ENCODE data around the gene PRDM8.

The PRDM8 gene

GRCh38 chr4:80219301-80220025, 22.2 kb downstream of the PRDM8 start:
- Histone ChIP-seq H4K20me1 (ENCODE audit: control insufficient read depth, insufficient read depth, low read depth, low read length) (0 out of 2 replicates have a peak, but pooled peaks cover 3% of the 10 kb centered on the region), H3K4me3 (ENCODE audit: low read length) (no peak overlapping the region), H3K4me1 (ENCODE audit: control insufficient read depth, low read length) (no peaks in the 10 kb centered on the region), H3K79me2 (ENCODE audit: control insufficient read depth, low read length) (no peaks in the 10 kb centered on the region), H3K4me2 (ENCODE audit: low read length) (no peak overlapping the region), H3K27ac (ENCODE audit: low read depth, low read length) (no peak overlapping the region), H3F3A (ENCODE audit: control insufficient read depth, insufficient read depth) (no peaks in the 10 kb centered on the region), H3K36me3 (ENCODE audit: control insufficient read depth, low read length) (no peaks in the 10 kb centered on the region), H3K9me3 (ENCODE audit: control insufficient read depth, insufficient read depth, low read length) (no peaks in the 10 kb centered on the region), H3K9me2 (replicated peaks; ENCODE audit: control insufficient read depth, low read length) (no peaks in the 10 kb centered on the region), H3K27me3 (ENCODE audit: control insufficient read depth, low read length) (peaks cover 20% of the 10 kb centered on the region)
- no peak for TF ChIP-seq EZH2phosphoT487 (IDR thresholded peaks at IDR 0.05; ENCODE audit: borderline replicate concordance, low read length)
- TF ChIP-seq CTCF (IDR thresholded peaks at IDR 0.05; ENCODE audit: low read depth, low read length, poor library complexity, severe bottlenecking): no peak

- H3K79me2 ChIP-seq (ENCODE audit: control insufficient read depth, low read length): no peaks in the 10 kb centered on the region
- 0 out of 2 replicates have a peak, but pooled peaks cover 3% of the 10 kb centered on the region for H4K20me1 ChIP-seq (ENCODE audit: control insufficient read depth, insufficient read depth, low read depth, low read length)
- no peaks in the 10 kb centered on the region for H3K9me2 ChIP-seq (replicated peaks; ENCODE audit: control insufficient read depth, low read length)
- H3K4me1 ChIP-seq (ENCODE audit: control insufficient read depth, low read length): no peaks in the 10 kb centered on the region
- H3K27me3 ChIP-seq (ENCODE audit: control insufficient read depth, low read length): peaks cover 20% of the 10 kb centered on the region
- no peak overlapping the region for H3K4me2 ChIP-seq (ENCODE audit: low read length)
- no peak overlapping the region for H3K27ac ChIP-seq (ENCODE audit: low read depth, low read length)
- H3F3A ChIP-seq (ENCODE audit: control insufficient read depth, insufficient read depth): no peaks in the 10 kb centered on the region
- TF ChIP-seq CTCF (IDR thresholded peaks at IDR 0.05; ENCODE audit: low read depth, low read length, poor library complexity, severe bottlenecking): no peak
- TF ChIP-seq EZH2phosphoT487 (IDR thresholded peaks at IDR 0.05; ENCODE audit: borderline replicate concordance, low read length): no peak
- no peak overlapping the region for H3K4me3 ChIP-seq (ENCODE audit: low read length)
- H3K9me3 ChIP-seq (ENCODE audit: control insufficient read depth, insufficient read depth, low read length): no peaks in the 10 kb centered on the region
- H3K36me3 ChIP-seq (ENCODE audit: control insufficient read depth, low read length): no peaks in the 10 kb centered on the region
Observed at GRCh38 chr4:80220711-80221110, 23.4 kb downstream of the PRDM8 start.

GRCh38 chr4:80221161-80221560, 23.9 kb downstream of the PRDM8 start:
- Histone ChIP-seq H3K36me3 (ENCODE audit: control insufficient read depth, low read length) (no peaks in the 10 kb centered on the region), H3K27me3 (ENCODE audit: control insufficient read depth, low read length) (peaks cover 20% of the 10 kb centered on the region), H3K79me2 (ENCODE audit: control insufficient read depth, low read length) (no peaks in the 10 kb centered on the region), H3F3A (ENCODE audit: control insufficient read depth, insufficient read depth) (no peaks in the 10 kb centered on the region), H3K4me1 (ENCODE audit: control insufficient read depth, low read length) (no peaks in the 10 kb centered on the region), H3K9me2 (replicated peaks; ENCODE audit: control insufficient read depth, low read length) (no peaks in the 10 kb centered on the region), H3K9me3 (ENCODE audit: control insufficient read depth, insufficient read depth, low read length) (no peaks in the 10 kb centered on the region), H3K4me2 (ENCODE audit: low read length) (no peak overlapping the region), H3K27ac (ENCODE audit: low read depth, low read length) (no peak overlapping the region), H4K20me1 (ENCODE audit: control insufficient read depth, insufficient read depth, low read depth, low read length) (0 out of 2 replicates have a peak, but pooled peaks cover 3% of the 10 kb centered on the region), H3K4me3 (ENCODE audit: low read length) (no peak overlapping the region)
- TF ChIP-seq CTCF (IDR thresholded peaks at IDR 0.05; ENCODE audit: low read depth, low read length, poor library complexity, severe bottlenecking) (no peak), EZH2phosphoT487 (IDR thresholded peaks at IDR 0.05; ENCODE audit: borderline replicate concordance, low read length) (no peak)

Data from DOHH2 (cell line).